NCI-H510A treated with DMSO at 0.1 percent for 48 hours (cell line): ENCODE data around the gene GRB7.
A peak's percentile ranks its signal among the peaks of the same experiment; 100 is the strongest.
"Not testable (repeated sequence)": the region's sequence is repeated elsewhere in the genome, so short reads cannot be mapped to it uniquely, and the experiment has no call there.

Experiments
- DNase-seq: peaks from one replicate; lab custom pipeline; 2025; lab: John Stamatoyannopoulos, UW

GRB7 gene

GRCh38 chr17:39737760-39738567 lies at the start of gene GRB7:
TSS of gene GRB7 (plus strand) at chr17:39737938. CDS start at chr17:39742302, 4,364 bp downstream.
- peak; percentile 84 for DNase-seq

DNA sequence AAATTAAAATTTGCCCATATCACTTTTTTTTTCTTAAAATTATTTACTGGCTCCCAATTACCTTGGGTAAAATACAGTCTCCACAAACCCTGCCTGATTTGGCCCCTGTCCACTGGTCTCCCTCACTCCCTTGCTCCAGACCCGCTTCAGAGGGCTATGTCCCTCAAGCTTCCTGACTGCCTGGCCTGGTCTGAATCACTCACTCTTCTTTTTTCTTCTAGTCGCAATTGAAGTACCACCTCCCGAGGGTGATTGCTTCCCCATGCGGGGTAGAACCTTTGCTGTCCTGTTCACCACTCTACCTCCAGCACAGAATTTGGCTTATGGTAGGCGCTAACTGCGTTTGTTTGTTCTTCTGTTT lies 49.3 kb upstream of the GRB7 start:
- no peak for DNase-seq

- no peak for DNase-seq
Observed at GRCh38 chr17:39688945-39689344, 48.8 kb upstream of the GRB7 start.

- DNase-seq: no peak
Observed at GRCh38 chr17:39694593-39694992, 43.1 kb upstream of the GRB7 start.

DNA sequence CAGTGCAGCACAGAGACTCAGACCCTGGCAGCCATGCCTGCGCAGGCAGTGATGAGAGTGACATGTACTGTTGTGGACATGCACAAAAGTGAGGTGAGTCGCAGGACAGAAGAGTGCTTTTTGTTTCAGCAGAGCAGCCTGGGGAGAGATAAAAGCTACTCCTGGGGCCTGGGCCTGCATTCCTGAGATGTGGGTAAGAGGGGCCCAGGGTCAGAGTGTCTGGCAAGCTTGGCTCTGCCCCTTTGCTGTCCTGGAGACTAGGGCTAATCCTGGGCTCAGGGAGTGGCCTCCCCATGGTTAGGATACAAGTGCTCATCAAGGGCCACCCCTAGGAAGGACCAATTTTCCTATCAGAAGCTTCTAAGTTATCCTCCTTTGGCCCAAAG lies 42.7 kb upstream of the GRB7 start:
- DNase-seq: no peak

DNA sequence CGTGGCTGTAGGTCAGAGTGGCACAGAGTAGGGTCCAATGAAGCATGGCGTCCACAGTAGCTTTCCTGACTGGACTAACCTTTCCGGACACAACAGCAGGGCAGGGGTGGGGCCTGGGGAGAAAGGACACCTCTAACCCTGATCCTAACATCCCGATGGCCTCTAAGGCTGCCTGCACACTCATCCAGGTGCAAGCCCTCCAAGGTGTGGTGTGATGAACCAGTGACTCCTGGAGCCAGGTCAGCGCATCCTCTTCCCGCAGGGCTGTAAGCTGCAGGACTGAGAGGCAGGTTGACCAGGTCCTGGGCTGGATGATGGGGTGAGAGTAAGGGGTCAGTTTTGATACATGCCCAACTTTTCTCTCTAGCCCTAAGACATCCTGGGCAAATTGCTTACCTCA lies 41.0 kb upstream of the GRB7 start:
- DNase-seq: no peak

- DNase-seq: no peak
Observed at GRCh38 chr17:39697961-39698360, 39.8 kb upstream of the GRB7 start.

DNA sequence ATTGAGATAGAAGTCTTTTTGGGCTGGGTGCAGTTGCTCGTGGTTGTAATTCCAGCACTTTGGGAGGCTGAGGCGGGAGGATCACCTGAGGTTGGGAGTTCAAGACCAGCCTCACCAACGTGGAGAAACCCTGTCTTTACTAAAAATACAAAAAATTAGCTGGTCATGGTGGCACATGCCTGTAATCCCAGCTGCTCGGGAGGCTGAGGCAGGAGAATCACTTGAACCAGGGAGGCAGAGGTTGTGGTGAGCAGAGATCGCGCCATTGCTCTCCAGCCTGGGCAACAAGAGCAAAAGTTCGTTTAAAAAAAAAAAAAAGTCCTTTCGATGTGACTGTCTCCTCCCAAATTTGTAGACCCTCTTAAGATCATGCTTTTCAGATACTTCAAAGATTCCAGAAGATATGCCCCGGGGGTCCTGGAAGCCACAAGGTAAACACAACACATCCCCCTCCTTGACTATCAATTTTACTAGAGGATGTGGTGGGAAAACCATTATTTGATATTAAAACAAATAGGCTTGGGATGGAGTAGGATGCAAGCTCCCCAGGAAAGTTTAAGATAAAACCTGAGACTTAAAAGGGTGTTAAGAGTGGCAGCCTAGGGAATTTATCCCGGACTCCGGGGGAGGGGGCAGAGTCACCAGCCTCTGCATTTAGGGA lies 38.5 kb upstream of the GRB7 start:
- DNase-seq: not testable (repeated sequence)

DNA sequence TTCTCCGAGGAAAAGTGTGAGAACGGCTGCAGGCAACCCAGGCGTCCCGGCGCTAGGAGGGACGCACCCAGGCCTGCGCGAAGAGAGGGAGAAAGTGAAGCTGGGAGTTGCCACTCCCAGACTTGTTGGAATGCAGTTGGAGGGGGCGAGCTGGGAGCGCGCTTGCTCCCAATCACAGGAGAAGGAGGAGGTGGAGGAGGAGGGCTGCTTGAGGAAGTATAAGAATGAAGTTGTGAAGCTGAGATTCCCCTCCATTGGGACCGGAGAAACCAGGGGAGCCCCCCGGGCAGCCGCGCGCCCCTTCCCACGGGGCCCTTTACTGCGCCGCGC lies 38.0 kb upstream of the GRB7 start, which contains the start of gene ERBB2:
Gene ERBB2, plus strand, starts transcription at position 247 of the 330 bp plus-strand sequence. CDS start 175 bp downstream, outside the sequence.
- no peak for DNase-seq

DNA sequence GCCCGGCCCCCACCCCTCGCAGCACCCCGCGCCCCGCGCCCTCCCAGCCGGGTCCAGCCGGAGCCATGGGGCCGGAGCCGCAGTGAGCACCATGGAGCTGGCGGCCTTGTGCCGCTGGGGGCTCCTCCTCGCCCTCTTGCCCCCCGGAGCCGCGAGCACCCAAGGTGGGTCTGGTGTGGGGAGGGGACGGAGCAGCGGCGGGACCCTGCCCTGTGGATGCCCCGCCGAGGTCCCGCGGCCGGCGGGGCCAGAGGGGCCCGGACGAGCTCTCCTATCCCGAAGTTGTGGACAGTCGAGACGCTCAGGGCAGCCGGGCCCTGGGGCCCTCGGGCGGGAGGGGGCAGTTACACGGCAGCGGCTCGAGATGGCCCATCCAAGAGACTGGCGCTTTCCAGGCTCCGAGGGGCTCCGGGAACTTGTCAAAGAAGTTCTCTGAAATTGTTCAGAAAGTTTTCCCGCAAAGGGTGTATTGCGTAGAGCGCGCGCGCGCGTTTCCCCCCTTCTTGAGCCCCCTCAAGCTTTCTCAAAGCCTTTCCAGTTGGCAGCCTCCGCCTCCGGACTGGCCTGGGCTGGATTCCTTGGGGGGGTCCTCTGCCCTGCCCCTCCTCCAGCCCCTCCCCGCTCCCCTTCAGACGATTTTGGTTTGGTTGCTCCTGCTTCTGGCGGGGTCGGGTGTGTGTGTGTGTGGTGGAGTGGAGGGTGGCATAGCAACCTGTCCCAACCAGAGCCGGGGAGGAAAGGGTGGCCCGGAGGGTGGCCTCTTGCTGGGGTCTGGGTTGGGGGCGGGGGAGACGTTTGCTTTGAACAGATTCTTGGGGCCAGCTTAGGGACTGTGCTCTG lies 37.4 kb upstream of the GRB7 start:
- no peak for DNase-seq

- no peak for DNase-seq
Observed at GRCh38 chr17:39701012-39701783, 36.5 kb upstream of the GRB7 start.

DNA sequence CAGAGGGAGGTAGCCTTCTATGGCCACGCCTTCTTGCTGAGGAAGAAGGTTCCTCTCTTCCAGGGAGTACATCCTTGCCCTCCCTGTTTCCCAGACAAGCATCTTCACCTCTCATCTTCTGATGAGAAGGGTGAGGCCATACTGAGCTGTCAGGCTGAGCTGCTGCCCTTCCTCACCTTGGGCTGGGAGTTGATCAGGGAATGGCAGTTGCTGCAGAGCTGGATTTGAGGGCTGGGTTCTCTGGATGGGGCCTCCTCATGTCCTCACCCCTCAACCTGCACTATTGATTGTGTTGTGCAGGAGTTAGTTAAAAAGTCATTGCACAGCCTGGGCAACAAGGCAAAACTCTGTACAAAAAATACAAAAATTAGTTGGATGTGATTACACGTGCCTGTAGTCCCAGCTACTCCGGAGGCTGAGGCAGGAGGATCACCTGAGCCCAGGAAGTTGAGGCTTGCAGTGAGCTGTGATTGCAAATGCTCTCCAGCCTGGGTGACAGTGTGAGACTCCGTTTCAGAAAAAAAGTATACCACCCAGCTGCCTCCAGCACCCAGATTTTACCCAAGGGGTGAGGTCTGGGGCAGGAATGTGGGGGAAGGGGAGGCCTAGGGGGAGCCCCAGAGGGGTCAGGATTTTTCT lies 35.8 kb upstream of the GRB7 start:
- no peak for DNase-seq

DNA sequence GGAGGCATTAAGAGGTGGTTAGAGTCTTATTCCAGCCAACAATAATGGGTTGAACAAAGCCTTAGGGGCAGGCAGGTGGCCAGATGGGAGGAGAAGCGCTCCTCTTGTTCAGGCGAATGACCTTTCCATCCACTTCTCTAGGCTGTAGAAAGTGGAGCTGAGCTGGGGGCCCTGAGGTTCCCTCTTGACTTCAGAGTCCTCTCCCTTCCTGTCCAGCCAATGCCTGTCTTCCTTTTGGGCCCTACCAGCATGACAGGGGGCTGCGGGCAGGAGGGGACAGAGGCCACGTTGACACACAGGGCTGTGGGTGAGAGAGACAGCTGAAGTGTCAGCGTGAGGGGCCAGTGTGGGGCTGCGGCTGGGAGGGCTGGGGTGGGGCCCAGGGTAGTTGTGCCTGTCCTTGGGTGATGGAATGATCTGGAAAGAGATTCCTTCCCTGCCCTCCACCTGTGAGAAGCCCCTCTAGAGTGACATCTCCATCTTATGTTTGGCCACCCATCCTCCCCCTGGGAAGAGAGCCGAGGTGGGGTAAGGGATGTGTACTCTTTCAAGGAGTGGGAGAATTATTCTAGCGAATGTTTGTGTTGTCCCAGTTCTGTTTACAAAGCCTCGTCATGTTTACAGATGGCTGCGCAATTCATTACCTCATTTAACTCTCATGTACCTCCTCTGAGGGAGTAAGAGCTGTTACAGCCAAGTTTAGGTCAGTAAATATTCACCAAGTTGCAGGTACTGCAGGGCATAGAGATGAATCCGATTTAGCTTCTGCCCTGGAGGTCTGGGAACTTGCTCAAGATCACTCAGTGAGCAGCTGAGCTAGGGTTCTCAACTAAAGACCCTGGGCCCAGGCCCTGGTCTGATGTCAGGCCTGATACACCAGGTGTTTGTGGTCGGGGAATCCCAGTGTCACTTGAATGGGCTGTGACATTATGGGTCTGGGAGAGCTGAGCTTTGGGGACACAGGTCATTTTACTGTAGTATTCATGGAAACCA lies 34.5 kb upstream of the GRB7 start:
- DNase-seq: peak; percentile 81

GRCh38 chr17:39703913-39704312 lies 33.8 kb upstream of the GRB7 start:
- DNase-seq: no peak

DNA sequence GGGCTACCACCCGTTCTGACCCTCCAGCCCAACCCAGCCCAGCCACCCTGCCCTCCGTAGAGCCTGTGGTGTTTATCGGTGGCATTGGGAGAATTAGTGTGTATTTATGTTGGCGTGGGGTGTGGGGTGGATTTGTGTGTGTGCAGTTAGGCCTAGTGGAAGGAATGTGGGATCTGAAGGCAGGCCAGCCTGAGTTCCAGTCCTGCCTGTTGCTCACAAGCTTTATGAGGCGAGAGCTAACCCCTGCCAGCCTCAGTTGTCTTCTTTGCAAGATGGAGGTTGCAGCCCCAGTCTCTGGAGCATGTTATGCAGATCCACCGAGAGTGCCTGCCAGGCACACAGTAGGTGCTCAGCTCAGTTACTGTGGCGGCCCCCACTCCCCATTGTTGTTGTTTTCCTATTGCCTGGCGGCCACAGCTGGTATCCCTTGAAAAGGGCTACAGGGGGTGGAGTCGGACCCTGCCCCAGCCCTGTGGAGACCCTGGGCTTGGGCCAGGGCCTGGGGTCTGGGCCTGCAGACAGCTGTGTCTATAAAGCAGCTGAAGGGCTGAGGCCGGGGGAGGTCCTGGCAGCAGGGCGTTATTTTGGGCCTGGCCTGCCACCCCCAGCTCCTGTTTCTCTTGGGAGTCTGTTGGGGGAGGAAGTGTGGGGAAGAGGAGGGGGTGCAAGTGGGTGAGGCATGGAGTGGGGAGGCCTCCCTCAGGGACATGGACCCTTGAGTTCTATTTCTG lies 32.8 kb upstream of the GRB7 start:
- no peak for DNase-seq

GRCh38 chr17:39705786-39706348 lies 31.9 kb upstream of the GRB7 start:
- peak; percentile 86 for DNase-seq

GRCh38 chr17:39706383-39706782 lies 31.4 kb upstream of the GRB7 start:
- no peak for DNase-seq

- peak; percentile 56 for DNase-seq
Observed at GRCh38 chr17:39706921-39707337, 30.8 kb upstream of the GRB7 start.

GRCh38 chr17:39709319-39709997 lies 28.3 kb upstream of the GRB7 start:
- no peak for DNase-seq
